BE2C (cell line): ENCODE results near the gene R3HDM2.

Experiments used
- DNase-seq: peaks from one replicate; pipeline ENCODE4 v3.0.0-alpha.2; 2020
- H3K27me3 ChIP-seq: fragments of 250-450 bp; sonication (Bioruptor Pico); 2 replicates; pipeline ENCODE4 v1.5.1; 2020; ENCODE audit warnings: mild to moderate bottlenecking
- H3K36me3 ChIP-seq: fragments of 250-450 bp; sonication (Bioruptor Pico); 2 replicates; pipeline ENCODE4 v1.5.1; 2020; ENCODE audit warnings: mild to moderate bottlenecking
- H3K4me1 ChIP-seq: fragments of 250-450 bp; sonication (Bioruptor Pico); 2 replicates; pipeline ENCODE4 v1.5.1; 2020
- H3K4me3 ChIP-seq: 2 replicates; pipeline ENCODE4 v1.5.1; 2011; ENCODE audit warnings: low read depth, low read length
- H3K9me3 ChIP-seq: fragments of 250-450 bp; sonication (Bioruptor Pico); 2 replicates; pipeline ENCODE4 v1.5.1; 2020
- CTCF ChIP-seq: IDR thresholded peaks from 2 replicates; pipeline ENCODE4 v1.5.1; 2012; ENCODE audit warnings: mild to moderate bottlenecking, low read depth, low read length

R3HDM2 gene

GRCh38 chr12:57254506-57255280, 176.2 kb downstream of the R3HDM2 start:
- Histone ChIP-seq H3K4me1 (no peaks in the 10 kb centered on the region), H3K36me3 (peaks cover 24% of the 10 kb centered on the region), H3K9me3 (no peaks in the 10 kb centered on the region), H3K27me3 (no peaks in the 10 kb centered on the region), H3K4me3 (no peak overlapping the region)
- TF ChIP-seq CTCF = no peak
- DNase-seq = no peak

- H3K27me3 ChIP-seq = no peaks in the 10 kb centered on the region
- DNase-seq = no peak
- H3K4me3 ChIP-seq = no peak within 1 kb of the TSS
- H3K9me3 ChIP-seq = no peaks in the 10 kb centered on the region
- TF ChIP-seq CTCF = no peak
- peaks cover under 1% of the 10 kb centered on the region; the same call in 1 of the 2 replicates for H3K36me3 ChIP-seq
- H3K4me1 ChIP-seq = no peaks in the 10 kb centered on the region
Measured at GRCh38 chr12:57250956-57251355, 179.9 kb downstream of the R3HDM2 start, which contains the start of gene STAC3. STAC3 (minus strand) TSS chr12:57251187; CDS start chr12:57249636, 1,551 bp downstream.

DNA sequence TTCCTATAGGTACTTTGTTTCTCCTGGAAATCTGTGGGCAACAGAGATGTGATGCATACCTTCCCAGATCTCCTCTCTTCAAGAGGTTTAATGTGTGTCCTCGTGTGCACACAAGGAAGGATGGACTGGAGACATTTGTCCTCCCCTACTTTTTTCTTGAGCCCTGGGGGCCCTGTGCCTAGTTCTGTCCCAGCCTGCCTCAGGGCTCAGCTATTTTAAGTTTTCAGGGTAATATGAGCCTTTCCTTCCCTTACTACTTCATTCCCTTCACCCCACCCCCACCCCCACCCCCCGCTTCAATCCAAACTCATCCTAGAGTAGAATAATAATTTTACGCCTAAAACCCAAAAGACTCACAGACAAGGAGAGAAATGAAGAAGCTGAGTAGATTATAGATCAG, 180.3 kb downstream of the R3HDM2 start:
- H3K36me3 ChIP-seq = no peaks in the 10 kb centered on the region
- H3K9me3 ChIP-seq = no peaks in the 10 kb centered on the region
- TF ChIP-seq CTCF = no peak
- H3K4me3 ChIP-seq = no peak overlapping the region
- no peak for DNase-seq
- H3K4me1 ChIP-seq = no peaks in the 10 kb centered on the region; the same call in 1 of the 2 replicates
- no peaks in the 10 kb centered on the region for H3K27me3 ChIP-seq

- Histone ChIP-seq H3K4me1 (peaks cover 3% of the 10 kb centered on the region), H3K9me3 (no peaks in the 10 kb centered on the region), H3K36me3 (no peaks in the 10 kb centered on the region), H3K4me3 (no peak overlapping the region), H3K27me3 (peaks cover 5% of the 10 kb centered on the region)
- no peak for TF ChIP-seq CTCF
- DNase-seq = no peak
Measured at GRCh38 chr12:57248934-57249742, 181.7 kb downstream of the R3HDM2 start.

- Histone ChIP-seq H3K36me3 (no peaks in the 10 kb centered on the region), H3K4me1 (peaks cover 3% of the 10 kb centered on the region), H3K27me3 (peaks cover 16% of the 10 kb centered on the region), H3K4me3 (no peak overlapping the region), H3K9me3 (no peaks in the 10 kb centered on the region)
- DNase-seq = no peak
- TF ChIP-seq CTCF = no peak
Measured at GRCh38 chr12:57247041-57247440, 183.8 kb downstream of the R3HDM2 start.
